B cell (primary cell): ENCODE measurements around the gene LITAFD. TPM values are rescaled to one million over a fixed set of nuclear protein-coding genes. Genes with fewer than 3 reads are reported as not detected.

Experiments
- ATAC-seq: fragments of 200-7000 bp; cut with Tn5 transposase; one replicate; pipeline ENCODE4 v1.10.0; 2021; ENCODE audit warnings: low read depth, mild to moderate bottlenecking, moderate number of reproducible peaks, moderate library complexity
- CTCF ChIA-PET: fragments of 350-600 bp; sonication (Branson Sonifier 250); formaldehyde crosslinking; loops from one replicate; lab custom pipeline; 2021; ENCODE audit warnings: antibody characterized with exemption, inconsistent platforms; lab: Charles Lee
- POLR2A ChIA-PET: fragments of 350-600 bp; sonication (Branson Sonifier 250); formaldehyde crosslinking; loops from one replicate; lab custom pipeline; 2021; ENCODE audit warnings: antibody characterized with exemption; lab: Charles Lee
- DNase-seq: peaks from one replicate; pipeline ENCODE4 v3.0.0; 2013
- H2AFZ ChIP-seq: 2 replicates; pipeline ENCODE4 v1.6.1; 2012; ENCODE audit warnings: mild to moderate bottlenecking, low read depth, low read length; ENCODE audit not compliant: insufficient read depth, poor library complexity, severe bottlenecking
- H3K27ac ChIP-seq, 2 donors: 1 replicate in 1 of 2; 2 replicates in 1 of 2; pipeline ENCODE4 v1.5.1; 2012 to 2013; ENCODE audit warnings: low read length in 2 of 2, mild to moderate bottlenecking in 2 of 2, moderate library complexity in 1 of 2
- H3K27me3 ChIP-seq, 4 experiments: fragments of 200-600 bp in 1 of 4; sonication (generic) in 1 of 4; replicated peaks in 1 of 4; 1 replicate in 2 of 4; 2 replicates in 2 of 4; pipeline versions ENCODE4 v1.6.1 to v1.7.0; 2013 to 2016; ENCODE audit warnings: low read length in 3 of 4, mild to moderate bottlenecking in 2 of 4, mixed read lengths in 1 of 4, moderate library complexity in 1 of 4; ENCODE audit not compliant: insufficient read depth in 4 of 4, control insufficient read depth in 3 of 4; ENCODE audit errors: control extremely low read depth in 1 of 4
- H3K36me3 ChIP-seq, 2 experiments: replicated peaks in 1 of 2; 1 replicate in 1 of 2; 2 replicates in 1 of 2; pipeline versions ENCODE4 v1.6.1 to v1.7.1; 2013; ENCODE audit warnings: low read length in 1 of 2; ENCODE audit not compliant: insufficient read depth in 2 of 2, control insufficient read depth in 1 of 2; ENCODE audit errors: control extremely low read depth in 1 of 2, extremely low read depth in 1 of 2
- H3K4me1 ChIP-seq, 2 donors: fragments of 200-600 bp in 1 of 2; sonication (generic) in 1 of 2; 1 replicate in 1 of 2; 2 replicates in 1 of 2; pipeline versions ENCODE4 v1.5.1 to v1.6.1; 2013 to 2017; ENCODE audit warnings: low read length in 2 of 2; ENCODE audit not compliant: control insufficient read depth in 2 of 2, insufficient read depth in 2 of 2
- H3K4me2 ChIP-seq: replicated peaks from 2 replicates; pipeline ENCODE3; 2012; ENCODE audit warnings: mild to moderate bottlenecking, low read depth, low read length; ENCODE audit not compliant: poor library complexity, severe bottlenecking
- H3K4me3 ChIP-seq, 5 experiments: fragments of 200-600 bp in 1 of 5; sonication (generic) in 1 of 5; 1 replicate in 3 of 5; 2 replicates in 2 of 5; pipeline versions ENCODE4 v1.5.1 to v1.7.0; 2011 to 2016; ENCODE audit warnings: low read length in 4 of 5, mild to moderate bottlenecking in 4 of 5, low read depth in 2 of 5, control low read depth in 1 of 5, moderate library complexity in 1 of 5; ENCODE audit not compliant: insufficient read depth in 1 of 5; ENCODE audit errors: control extremely low read depth in 1 of 5, extremely low read depth in 1 of 5
- H3K79me2 ChIP-seq: fragments of 200-600 bp; sonication (generic); one replicate; pipeline ENCODE4 v1.6.0; 2016; ENCODE audit warnings: low read length; ENCODE audit not compliant: control insufficient read depth, insufficient read depth
- H3K9ac ChIP-seq: fragments of 200-600 bp; sonication (generic); 2 replicates; pipeline ENCODE4 v1.6.1; 2017; ENCODE audit warnings: mild to moderate bottlenecking, low read length, moderate library complexity
- H3K9me3 ChIP-seq, 3 donors: one replicate each; pipeline versions ENCODE4 v1.6.1 to v1.7.1; 2013; ENCODE audit warnings: low read length in 2 of 3; ENCODE audit not compliant: control insufficient read depth in 2 of 3, insufficient read depth in 1 of 3; ENCODE audit errors: control extremely low read depth in 1 of 3
- H4K20me1 ChIP-seq: 2 replicates; pipeline ENCODE4 v1.6.0; 2012; ENCODE audit warnings: mild to moderate bottlenecking, low read length; ENCODE audit not compliant: insufficient read depth, control insufficient read depth, poor library complexity, severe bottlenecking
- H3K27ac Mint-ChIP-seq: one replicate; pipeline ENCODE4 v1.8.0; 2021; ENCODE audit warnings: mixed read lengths
- H3K27me3 Mint-ChIP-seq: one replicate; pipeline ENCODE4 v1.8.0; 2021; ENCODE audit warnings: mixed read lengths
- H3K4me1 Mint-ChIP-seq: one replicate; pipeline ENCODE4 v1.8.0; 2021; ENCODE audit warnings: mixed read lengths
- H3K4me3 Mint-ChIP-seq: one replicate; pipeline ENCODE4 v1.8.0; 2021; ENCODE audit warnings: mixed read lengths
- H3K9me3 Mint-ChIP-seq: one replicate; pipeline ENCODE4 v1.8.0; 2022; ENCODE audit warnings: mixed read lengths; ENCODE audit not compliant: insufficient read depth
- EZH2 ChIP-seq: IDR thresholded peaks from 2 replicates; pipeline ENCODE4 v1.6.1; 2012; ENCODE audit warnings: borderline replicate concordance, low read depth, mild to moderate bottlenecking, moderate library complexity, low read length; ENCODE audit not compliant: insufficient read depth, poor library complexity, severe bottlenecking
- WGBS: methylation state at CpG from one replicate; pipeline ENCODE4 v1.1.5; 2013; ENCODE audit warnings: missing lambda C conversion rate; ENCODE audit not compliant: insufficient coverage; 5-methylcytosine and 5-hydroxymethylcytosine counted together
- intact Hi-C: fragments of 100-400 bp; cut with micrococcal nuclease; formaldehyde crosslinking; loops from one replicate; pipeline ENCODE4 v1.10.0; 2022
- polyA plus RNA-seq: library from polyadenylated mRNA; depleted of rRNA; stranded (reverse); fragments of >200 nt; gene quantifications from 2 replicates; pipeline ENCODE4 v1.2.3, GENCODE V29; 2012
- total RNA-seq, 2 donors: library from RNA; stranded (reverse); fragments of 120-200 nt in 1 of 2; gene quantifications; 1 replicate in 1 of 2; 2 replicates in 1 of 2; pipeline versions ENCODE4 v1.2.3 to v1.2.4, GENCODE V29; 2013 to 2022
- TF ChIP-seq, protein P1 (sequence below): fragments of 200-600 bp; IDR thresholded peaks from one replicate; pipeline ENCODE4 v1.8.0; 2022; ENCODE audit warnings: antibody characterized with exemption, mild to moderate bottlenecking

The LITAFD gene
- total and polyA plus RNA-seq, 2 donors (not counting 1 experiment from before 2014, with no cell fraction given): not detected

DNA sequence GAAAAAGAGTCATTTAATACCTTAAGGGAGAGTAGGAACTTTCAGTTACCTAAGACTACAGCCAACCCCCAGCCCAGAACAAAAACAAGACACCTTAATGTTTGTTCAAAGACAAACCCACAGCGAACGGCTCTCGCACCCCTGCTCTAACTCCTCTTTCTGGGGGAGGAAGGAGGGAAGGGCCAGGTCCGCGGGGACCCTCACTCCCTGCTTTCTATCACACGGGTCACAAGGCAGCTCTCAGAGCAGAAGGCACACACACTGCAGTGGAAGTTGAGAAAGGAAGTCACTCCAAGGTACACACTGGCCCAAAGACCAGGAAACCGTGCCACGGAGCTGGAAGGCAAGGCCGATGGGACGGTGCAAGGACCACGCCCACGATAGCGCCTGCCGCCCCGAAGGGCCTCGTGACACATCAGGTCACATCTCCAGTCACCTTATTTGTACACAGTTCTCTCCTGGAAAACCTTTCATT lies 10.0 kb downstream of the LITAFD start:
- ChIA-PET CTCF (interaction anchor here (0.6 to 4.5 kb wide), 20 partner anchors 10 to 325 kb away, joined by 3 to 46 read pairs (median 4); partner anchors contain the start of genes CARHSP1, HAPSTR1 and LITAFD), POLR2A (interaction anchor here (0.6 to 2.4 kb wide), 6 partner anchors 23 to 271 kb away, joined by 3 to 18 read pairs (median 6); partner anchors contain the start of genes CARHSP1, HAPSTR1 and METTL22)
- Histone ChIP-seq H3K79me2 (peaks cover 12% of the 10 kb centered on the region), H3K27ac (peak overlapping the region; percentile 41 to 86), H2AFZ (no peak overlapping the region), H3K9me3 (peaks cover 0 to 3% (median 0%) of the 10 kb centered on the region in 3 donors), H3K4me3 (no peak overlapping the region), H3K9ac (no peak overlapping the region), H3K4me2 (peak overlapping the region; percentile 45), H4K20me1 (peaks cover 83% of the 10 kb centered on the region), H3K27me3 (no peaks in the 10 kb centered on the region), H3K36me3 (peaks cover 2 to 57% of the 10 kb centered on the region in 2 experiments), H3K4me1 (peaks cover 18 to 40% of the 10 kb centered on the region in 2 donors)
- Mint-ChIP-seq H3K27ac (peak overlapping the region; percentile 95), H3K4me3 (peak overlapping the region; percentile 68), H3K27me3 (no peaks in the 10 kb centered on the region), H3K4me1 (peaks cover 36% of the 10 kb centered on the region), H3K9me3 (peaks cover 3% of the 10 kb centered on the region)
- DNase-seq (peak; percentile 53), ATAC-seq (no peak)
- TF ChIP-seq, protein P1, sequence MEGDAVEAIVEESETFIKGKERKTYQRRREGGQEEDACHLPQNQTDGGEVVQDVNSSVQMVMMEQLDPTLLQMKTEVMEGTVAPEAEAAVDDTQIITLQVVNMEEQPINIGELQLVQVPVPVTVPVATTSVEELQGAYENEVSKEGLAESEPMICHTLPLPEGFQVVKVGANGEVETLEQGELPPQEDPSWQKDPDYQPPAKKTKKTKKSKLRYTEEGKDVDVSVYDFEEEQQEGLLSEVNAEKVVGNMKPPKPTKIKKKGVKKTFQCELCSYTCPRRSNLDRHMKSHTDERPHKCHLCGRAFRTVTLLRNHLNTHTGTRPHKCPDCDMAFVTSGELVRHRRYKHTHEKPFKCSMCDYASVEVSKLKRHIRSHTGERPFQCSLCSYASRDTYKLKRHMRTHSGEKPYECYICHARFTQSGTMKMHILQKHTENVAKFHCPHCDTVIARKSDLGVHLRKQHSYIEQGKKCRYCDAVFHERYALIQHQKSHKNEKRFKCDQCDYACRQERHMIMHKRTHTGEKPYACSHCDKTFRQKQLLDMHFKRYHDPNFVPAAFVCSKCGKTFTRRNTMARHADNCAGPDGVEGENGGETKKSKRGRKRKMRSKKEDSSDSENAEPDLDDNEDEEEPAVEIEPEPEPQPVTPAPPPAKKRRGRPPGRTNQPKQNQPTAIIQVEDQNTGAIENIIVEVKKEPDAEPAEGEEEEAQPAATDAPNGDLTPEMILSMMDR: no peak
- no peak for TF ChIP-seq EZH2
- intact Hi-C loops: loop anchor here (5.0 kb wide), 3 partner anchors 270 to 1985 kb away; partner anchors contain the start of genes CIITA, GRIN2A and METTL22
- 58% methylated on average over 4 of the region's 16 CpGs for WGBS

DNA sequence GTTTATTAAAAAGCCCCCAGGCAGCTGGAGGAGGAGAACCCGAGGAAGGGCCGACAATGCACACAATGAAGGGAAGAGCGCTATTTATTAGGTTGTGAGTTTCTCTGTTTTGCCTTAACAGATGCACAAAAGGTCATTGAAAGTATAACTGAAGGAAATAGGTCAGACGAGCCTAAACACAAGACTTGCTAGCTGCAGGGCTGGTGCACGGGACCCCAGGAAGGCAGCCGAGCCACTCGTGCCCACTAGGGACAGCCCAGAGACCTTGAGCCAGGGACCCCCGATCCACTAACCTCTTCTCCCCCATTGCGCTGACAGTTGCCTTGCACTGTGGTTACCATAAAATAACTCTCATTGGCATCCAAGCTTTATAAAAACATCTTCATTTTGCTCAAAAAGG lies 11.3 kb downstream of the LITAFD start:
- H3K9ac ChIP-seq: no peak overlapping the region
- intact Hi-C loops: loop anchor here (5.0 kb wide), 3 partner anchors 271 to 1984 kb away; partner anchors contain the start of genes CIITA, GRIN2A and METTL22
- H3K4me2 ChIP-seq: no peak overlapping the region
- H3K79me2 ChIP-seq: peaks cover 12% of the 10 kb centered on the region
- no peaks in the 10 kb centered on the region for H3K27me3 Mint-ChIP-seq
- H3K9me3 Mint-ChIP-seq: peaks cover 3% of the 10 kb centered on the region
- H3K4me1 ChIP-seq: peaks cover 18 to 40% of the 10 kb centered on the region in 2 donors
- ATAC-seq (no peak), DNase-seq (no peak)
- no peak overlapping the region for H3K4me3 ChIP-seq
- no peak overlapping the region for H3K4me3 Mint-ChIP-seq
- no peak overlapping the region for H3K27ac Mint-ChIP-seq
- peaks cover 2 to 68% of the 10 kb centered on the region in 2 experiments for H3K36me3 ChIP-seq
- no peak overlapping the region for H2AFZ ChIP-seq
- H3K9me3 ChIP-seq: peaks cover 0 to 3% (median 0%) of the 10 kb centered on the region in 3 donors
- ChIA-PET CTCF (interaction anchor here (1.2 to 4.0 kb wide), 8 partner anchors 21 to 245 kb away, joined by 3 to 44 read pairs (median 12); no protein-coding TSS in a partner anchor), POLR2A (no interaction called here)
- H3K27ac ChIP-seq: no peak overlapping the region
- H3K27me3 ChIP-seq: no peaks in the 10 kb centered on the region
- 89% methylated on average over 9 of the region's 9 CpGs for WGBS
- TF ChIP-seq EZH2: no peak
- TF ChIP-seq, protein P1: no peak
- H4K20me1 ChIP-seq: peaks cover 79% of the 10 kb centered on the region
- H3K4me1 Mint-ChIP-seq: peaks cover 36% of the 10 kb centered on the region
